ENCODE measurements around the gene ZBTB12. TPM values are rescaled to one million over a fixed set of nuclear protein-coding genes. Genes with fewer than 3 reads are reported as not detected.

Gene ZBTB12
- polyA plus RNA-seq, 1 donor: 11.8 TPM

GRCh38 chr6:31850765-31851484, 51.0 kb downstream of the ZBTB12 start:
- peaks cover 3% of the 10 kb centered on the region for H3K36me3 ChIP-seq (ENCODE audit: control insufficient read depth, insufficient read depth, low read length)
- no peak for DNase-seq
- no peak overlapping the region for H3K4me3 ChIP-seq (ENCODE audit: low read length)
- H3K27ac ChIP-seq (ENCODE audit: low read length): peak overlapping the region; percentile 86
- H3K9me3 ChIP-seq (ENCODE audit: control insufficient read depth, low read depth, low read length): peaks cover 15% of the 10 kb centered on the region
- H3K27me3 ChIP-seq (ENCODE audit: control insufficient read depth, insufficient read depth, low read length): no peaks in the 10 kb centered on the region
- no CpG with 5 or more reads among the region's 2 CpGs for WGBS (ENCODE audit: insufficient coverage, low lambda C conversion rate)
- peaks cover 18% of the 10 kb centered on the region for H3K4me1 ChIP-seq (ENCODE audit: control insufficient read depth, insufficient read depth, low read length)

Other genes with a start within 250 kb of the ZBTB12 start
- gene BAG6, start 249.4 kb downstream of the ZBTB12 start, polyA plus RNA-seq: 220 TPM
- gene APOM, start 246.2 kb downstream of the ZBTB12 start, polyA plus RNA-seq: 14.1 TPM
- 21.5 TPM for gene C6orf47, start 241.3 kb downstream of the ZBTB12 start, polyA plus RNA-seq
- 21.4 TPM for gene GPANK1, start 237.1 kb downstream of the ZBTB12 start, polyA plus RNA-seq
- 196 TPM for gene CSNK2B, start 236.0 kb downstream of the ZBTB12 start, polyA plus RNA-seq
- gene LY6G5B, start 232.1 kb downstream of the ZBTB12 start, polyA plus RNA-seq: 18.7 TPM
- 2.6 TPM for gene LY6G5C, start 221.0 kb downstream of the ZBTB12 start, polyA plus RNA-seq
- 62.5 TPM for gene ABHD16A, start 198.8 kb downstream of the ZBTB12 start, polyA plus RNA-seq
- gene LY6G6F, start 195.2 kb downstream of the ZBTB12 start, polyA plus RNA-seq: 0.07 TPM
- gene LY6G6D, start 186.7 kb downstream of the ZBTB12 start, polyA plus RNA-seq: 0.19 TPM
- gene LY6G6C, start 180.3 kb downstream of the ZBTB12 start, polyA plus RNA-seq: 0.25 TPM
- gene MPIG6B, start 178.7 kb downstream of the ZBTB12 start, polyA plus RNA-seq: 0.88 TPM
- 82.6 TPM for gene DDAH2, start 172.8 kb downstream of the ZBTB12 start, polyA plus RNA-seq
- gene CLIC1, start 165.6 kb downstream of the ZBTB12 start, polyA plus RNA-seq: 486 TPM
- 51.0 TPM for gene MSH5, start 162.1 kb downstream of the ZBTB12 start, polyA plus RNA-seq
- gene SAPCD1, start 139.4 kb downstream of the ZBTB12 start, polyA plus RNA-seq: 15.0 TPM
- gene VWA7, start 124.8 kb downstream of the ZBTB12 start, polyA plus RNA-seq: 10.1 TPM
- 34.2 TPM for gene VARS1, start 106.3 kb downstream of the ZBTB12 start, polyA plus RNA-seq
- 51.4 TPM for gene LSM2, start 95.1 kb downstream of the ZBTB12 start, polyA plus RNA-seq
- 2.8 TPM for gene HSPA1L, start 86.8 kb downstream of the ZBTB12 start, polyA plus RNA-seq
- gene HSPA1A, start 86.5 kb downstream of the ZBTB12 start, polyA plus RNA-seq: 115 TPM
- gene HSPA1B, start 74.3 kb downstream of the ZBTB12 start, polyA plus RNA-seq: 241 TPM
- 174 TPM for gene NEU1, start 39.3 kb downstream of the ZBTB12 start, polyA plus RNA-seq
- gene SLC44A4, start 23.1 kb downstream of the ZBTB12 start, polyA plus RNA-seq: 157 TPM
- 50.5 TPM for gene EHMT2, start 4.4 kb downstream of the ZBTB12 start, polyA plus RNA-seq
- 9.3 TPM for gene C2, start 25.6 kb upstream of the ZBTB12 start, polyA plus RNA-seq
- 37.1 TPM for gene CFB, start 44.0 kb upstream of the ZBTB12 start, polyA plus RNA-seq
- gene NELFE, start 56.9 kb upstream of the ZBTB12 start, polyA plus RNA-seq: 77.7 TPM
- gene SKIC2, start 57.1 kb upstream of the ZBTB12 start, polyA plus RNA-seq: 52.6 TPM
- gene DXO, start 70.1 kb upstream of the ZBTB12 start, polyA plus RNA-seq: 20.0 TPM
- 92.9 TPM for gene C4A, start 80.0 kb upstream of the ZBTB12 start, polyA plus RNA-seq
- gene C4B, start 112.7 kb upstream of the ZBTB12 start, polyA plus RNA-seq: 91.2 TPM
- 1.5 TPM for gene CYP21A2, start 136.3 kb upstream of the ZBTB12 start, polyA plus RNA-seq
- 17.5 TPM for gene TNXB, start 207.3 kb upstream of the ZBTB12 start, polyA plus RNA-seq
- gene ATF6B, start 226.2 kb upstream of the ZBTB12 start, polyA plus RNA-seq: 84.4 TPM
- gene FKBPL, start 228.2 kb upstream of the ZBTB12 start, polyA plus RNA-seq: 5.1 TPM
- gene PRRT1, start 249.9 kb upstream of the ZBTB12 start, polyA plus RNA-seq: 5.3 TPM